ENCODE data around the gene MAGEB3.

Gene MAGEB3

DNA sequence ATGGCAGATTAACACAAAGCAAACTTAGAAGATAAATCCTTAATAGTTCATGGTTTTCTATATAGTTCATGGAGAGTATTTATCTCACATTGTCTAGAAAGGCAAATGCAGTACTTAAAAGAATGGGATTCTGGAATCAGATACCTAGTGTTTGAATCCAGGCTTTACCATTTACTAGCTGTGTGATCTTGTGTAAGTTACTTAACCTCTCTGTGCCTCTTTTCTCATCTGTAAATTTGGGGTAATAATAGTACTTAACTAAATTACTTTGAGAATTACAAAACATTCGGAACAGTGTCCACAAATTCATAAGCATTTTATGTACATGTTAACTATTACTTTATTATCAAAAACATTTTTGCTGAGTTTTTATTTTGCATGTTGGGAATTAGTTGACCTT lies 32.3 kb downstream of the MAGEB3 start:
- in situ Hi-C loops (cut with HindIII; ENCODE audit: low sequenced_read_pairs) = no loop called here
- H3K4me3 ChIP-seq (ENCODE audit: low read depth, low read length) = no peak overlapping the region
- no peak for TF ChIP-seq CTCF (IDR thresholded peaks at IDR 0.05; ENCODE audit: low read depth, low read length)
- no peak for DNase-seq (ENCODE audit: low read depth, low spot score)

DNA sequence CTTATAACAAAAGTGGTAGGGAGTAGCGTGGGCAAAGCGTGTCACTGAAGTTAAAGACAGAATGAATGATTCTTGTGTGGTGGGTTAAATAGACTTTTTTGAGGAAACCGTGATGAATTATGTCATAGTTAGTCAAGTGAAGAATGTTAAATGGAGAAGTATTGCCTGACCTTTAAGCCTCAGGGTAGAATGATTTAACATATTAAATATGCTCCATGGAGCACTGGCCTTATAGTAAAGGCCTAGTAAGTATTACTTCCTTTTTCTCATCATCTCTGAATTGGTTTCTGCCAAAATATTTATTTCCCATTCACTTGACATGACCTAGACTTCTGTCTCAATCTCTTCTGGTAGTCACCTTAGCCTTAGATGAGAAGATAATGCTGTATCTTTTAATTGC lies 40.2 kb downstream of the MAGEB3 start:
- H3K4me3 ChIP-seq (ENCODE audit: low read depth, low read length) = no peak overlapping the region
- TF ChIP-seq CTCF (IDR thresholded peaks at IDR 0.05; ENCODE audit: low read depth, low read length) = no peak
- no peak for DNase-seq (ENCODE audit: low read depth, low spot score)
- in situ Hi-C loops (cut with HindIII; ENCODE audit: low sequenced_read_pairs) = no loop called here

DNA sequence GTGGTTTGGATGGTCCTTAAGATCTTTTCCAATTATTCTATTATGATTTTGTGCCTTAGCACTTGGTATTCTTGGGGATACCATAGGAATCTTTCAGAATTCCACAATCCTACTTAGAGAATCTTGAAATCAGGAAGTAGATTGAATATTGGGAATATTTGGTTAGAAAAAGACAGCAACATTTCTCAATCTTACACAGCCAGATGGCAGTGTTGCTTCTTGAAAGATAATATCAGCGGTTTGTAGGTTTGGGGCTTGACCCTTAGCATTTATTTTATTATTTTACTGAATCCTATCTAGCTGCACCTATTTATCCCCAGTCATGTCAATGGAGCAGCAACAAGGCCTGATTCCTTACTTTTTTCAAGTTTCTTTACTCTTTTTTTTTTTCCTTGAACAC lies 45.0 kb downstream of the MAGEB3 start:
- H3K4me3 ChIP-seq (ENCODE audit: low read depth, low read length) = no peak overlapping the region
- in situ Hi-C loops (cut with HindIII; ENCODE audit: low sequenced_read_pairs) = no loop called here
- TF ChIP-seq CTCF (IDR thresholded peaks at IDR 0.05; ENCODE audit: low read depth, low read length) = peak; percentile 12
- peak; percentile 13 for DNase-seq (ENCODE audit: low read depth, low spot score)

- DNase-seq (ENCODE audit: low read depth, low spot score) = peak; percentile 22
- H3K4me3 ChIP-seq (ENCODE audit: low read depth, low read length) = no peak overlapping the region
- in situ Hi-C loops (cut with HindIII; ENCODE audit: low sequenced_read_pairs) = no loop called here
- TF ChIP-seq CTCF (IDR thresholded peaks at IDR 0.05; ENCODE audit: low read depth, low read length) = no peak
Measured at GRCh38 chrX:30278365-30278764, 47.9 kb downstream of the MAGEB3 start.

DNA sequence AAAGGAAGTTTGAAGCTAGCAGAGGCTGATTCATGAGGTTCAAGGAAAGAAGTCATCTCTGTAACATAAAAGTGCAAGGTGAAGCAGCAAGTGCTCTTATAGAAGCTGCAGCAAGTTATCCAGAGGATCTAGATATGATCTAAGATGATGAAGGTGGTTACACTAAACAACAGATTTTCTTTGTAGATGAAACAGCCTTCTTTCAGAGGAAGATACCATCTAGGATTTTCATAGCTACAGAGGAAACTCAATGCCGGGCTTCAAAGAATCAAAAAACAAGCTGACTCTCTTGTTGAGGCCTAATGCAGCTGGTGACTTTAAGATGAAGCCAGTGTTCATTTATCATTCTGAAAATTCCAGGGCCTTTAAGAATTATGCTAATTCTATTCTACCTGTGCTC lies 50.0 kb downstream of the MAGEB3 start:
- no peak overlapping the region for H3K4me3 ChIP-seq (ENCODE audit: low read depth, low read length)
- in situ Hi-C loops (cut with HindIII; ENCODE audit: low sequenced_read_pairs) = no loop called here
- DNase-seq (ENCODE audit: low read depth, low spot score) = no peak
- TF ChIP-seq CTCF (IDR thresholded peaks at IDR 0.05; ENCODE audit: low read depth, low read length) = no peak

- in situ Hi-C loops (cut with HindIII; ENCODE audit: low sequenced_read_pairs) = no loop called here
- H3K4me3 ChIP-seq (ENCODE audit: low read depth, low read length) = no peak overlapping the region
- no peak for DNase-seq (ENCODE audit: low read depth, low spot score)
- TF ChIP-seq CTCF (IDR thresholded peaks at IDR 0.05; ENCODE audit: low read depth, low read length) = no peak
Measured at GRCh38 chrX:30282527-30282926, 52.1 kb downstream of the MAGEB3 start.

All from astrocyte of the spinal cord (primary cell).